Stimulated activated CD4-positive, alpha-beta T cell treated with anti-CD3 and anti-CD28 coated beads, TNF-alpha, amount 100 ng/mL, for 4 hours (primary cell): ENCODE measurements around the gene CDHR5.

Experiments used
- DNase-seq, 3 experiments: peaks; one replicate each; pipeline ENCODE4 v3.0.0-alpha.2; 2020; ENCODE audit warnings: low read depth in 3 of 3

Gene CDHR5

DNA sequence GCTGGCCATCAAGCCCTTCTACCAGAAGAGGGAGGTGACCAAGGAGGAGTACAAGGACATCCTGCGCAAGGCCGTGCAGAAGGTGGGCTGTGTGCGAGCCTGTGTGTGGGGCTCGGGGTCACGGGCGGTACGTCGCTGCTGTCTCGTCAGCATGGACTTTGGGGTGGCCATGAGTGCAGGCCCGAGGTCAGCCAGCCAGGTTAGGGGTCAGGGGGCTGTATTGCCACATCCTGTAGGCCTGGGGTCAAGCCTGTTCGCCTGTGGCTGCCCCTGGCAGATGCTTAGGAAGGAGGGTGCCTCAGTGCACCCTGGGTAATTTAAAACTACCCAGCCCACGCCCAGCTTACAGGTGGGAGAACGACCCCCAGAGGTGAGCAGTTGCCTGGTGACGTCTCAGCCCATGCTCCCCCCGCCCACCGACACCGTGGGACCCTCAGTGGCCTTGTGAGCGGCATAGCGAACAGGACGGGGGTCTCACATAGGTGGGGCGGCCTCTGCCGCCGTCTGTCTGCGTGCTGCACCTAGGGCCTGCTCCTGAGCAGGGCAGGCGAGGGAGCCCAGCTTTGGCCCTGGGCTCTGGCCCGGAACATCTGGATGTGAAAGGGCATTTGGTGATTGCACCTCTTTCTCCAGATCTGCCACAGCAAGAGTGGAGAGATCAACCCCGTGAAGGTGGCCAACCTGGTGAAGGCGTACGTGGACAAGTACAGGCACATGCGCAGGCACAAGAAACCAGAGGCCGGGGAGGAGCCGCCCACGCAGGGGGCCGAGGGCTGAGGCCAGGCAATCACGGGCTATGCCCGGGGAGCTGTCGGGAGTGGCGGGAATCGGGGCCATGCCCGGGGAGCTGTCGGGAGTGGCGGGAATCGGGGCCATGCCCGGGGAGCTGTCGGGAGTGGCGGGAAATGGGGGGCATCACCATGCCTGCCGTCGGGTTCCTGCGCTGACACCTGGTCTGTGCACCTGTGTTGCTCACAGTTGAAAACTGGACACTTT lies 13.5 kb downstream of the CDHR5 start:
- DNase-seq = no peak

DNA sequence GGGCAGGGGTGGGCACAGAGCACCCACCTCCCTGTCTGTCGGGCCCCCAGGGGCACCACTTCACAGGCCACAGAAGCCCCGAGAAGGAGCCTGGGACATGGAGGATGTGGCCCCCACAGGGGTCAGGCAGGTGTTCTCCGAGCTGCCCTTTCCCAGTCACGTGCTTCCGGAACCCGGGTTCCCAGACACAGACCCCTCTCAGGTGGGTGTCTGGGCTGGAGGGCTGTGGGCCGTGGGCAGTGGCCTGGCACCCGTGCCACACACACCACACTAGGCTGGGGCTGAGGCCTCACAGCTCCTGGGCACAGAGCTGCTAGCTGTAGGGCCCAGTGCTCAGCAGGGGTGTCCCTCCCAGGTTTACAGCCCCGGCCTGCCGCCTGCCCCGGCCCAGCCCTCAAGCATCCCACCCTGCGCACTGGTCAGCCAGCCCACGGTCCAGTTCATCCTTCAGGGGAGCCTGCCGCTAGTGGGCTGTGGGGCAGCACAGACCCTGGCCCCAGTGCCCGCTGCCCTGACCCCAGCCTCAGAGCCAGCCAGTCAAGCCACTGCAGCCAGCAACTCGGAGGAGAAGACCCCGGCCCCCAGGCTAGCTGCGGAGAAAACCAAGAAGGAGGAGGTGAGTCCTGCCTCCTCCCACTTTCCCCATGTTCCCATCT lies 14.5 kb downstream of the CDHR5 start:
- DNase-seq = no peak

DNA sequence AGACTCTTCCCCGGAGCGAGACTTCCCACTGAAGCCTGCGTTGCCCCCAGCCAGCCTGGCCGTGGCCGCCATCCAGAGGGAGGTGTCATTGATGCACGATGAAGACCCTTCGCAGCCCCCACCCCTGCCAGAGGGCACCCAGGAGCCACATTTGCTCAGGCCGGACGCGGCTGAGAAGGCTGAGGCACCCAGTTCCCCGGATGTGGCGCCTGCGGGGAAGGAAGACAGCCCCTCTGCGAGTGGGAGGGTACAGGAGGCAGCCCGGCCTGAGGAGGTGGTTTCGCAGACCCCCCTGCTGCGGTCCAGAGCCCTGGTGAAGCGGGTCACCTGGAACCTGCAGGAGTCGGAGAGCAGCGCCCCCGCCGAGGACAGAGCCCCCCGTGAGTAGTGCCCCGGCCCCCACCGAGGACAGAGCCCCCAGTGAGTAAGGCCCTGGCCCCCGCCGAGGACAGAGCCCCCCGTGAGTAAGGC lies 15.4 kb downstream of the CDHR5 start:
- DNase-seq = no peak

DNA sequence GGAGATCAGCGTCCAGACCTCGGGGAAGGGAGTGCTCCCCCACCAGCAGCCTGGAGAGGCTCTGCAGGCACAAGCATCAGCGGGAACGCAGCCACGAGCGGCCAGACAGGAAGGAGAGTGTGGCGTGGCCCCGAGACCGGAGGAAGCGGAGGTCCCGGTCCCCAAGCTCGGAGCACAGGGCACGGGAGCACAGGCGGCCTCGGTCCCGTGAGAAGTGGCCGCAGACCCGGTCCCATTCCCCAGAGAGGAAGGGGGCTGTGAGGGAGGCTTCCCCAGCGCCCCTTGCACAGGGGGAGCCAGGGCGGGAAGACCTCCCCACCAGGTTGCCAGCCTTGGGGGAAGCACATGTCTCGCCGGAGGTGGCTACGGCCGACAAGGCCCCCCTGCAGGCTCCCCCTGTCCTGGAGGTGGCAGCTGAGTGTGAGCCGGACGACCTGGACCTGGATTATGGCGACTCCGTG lies 15.9 kb downstream of the CDHR5 start:
- no peak for DNase-seq

DNA sequence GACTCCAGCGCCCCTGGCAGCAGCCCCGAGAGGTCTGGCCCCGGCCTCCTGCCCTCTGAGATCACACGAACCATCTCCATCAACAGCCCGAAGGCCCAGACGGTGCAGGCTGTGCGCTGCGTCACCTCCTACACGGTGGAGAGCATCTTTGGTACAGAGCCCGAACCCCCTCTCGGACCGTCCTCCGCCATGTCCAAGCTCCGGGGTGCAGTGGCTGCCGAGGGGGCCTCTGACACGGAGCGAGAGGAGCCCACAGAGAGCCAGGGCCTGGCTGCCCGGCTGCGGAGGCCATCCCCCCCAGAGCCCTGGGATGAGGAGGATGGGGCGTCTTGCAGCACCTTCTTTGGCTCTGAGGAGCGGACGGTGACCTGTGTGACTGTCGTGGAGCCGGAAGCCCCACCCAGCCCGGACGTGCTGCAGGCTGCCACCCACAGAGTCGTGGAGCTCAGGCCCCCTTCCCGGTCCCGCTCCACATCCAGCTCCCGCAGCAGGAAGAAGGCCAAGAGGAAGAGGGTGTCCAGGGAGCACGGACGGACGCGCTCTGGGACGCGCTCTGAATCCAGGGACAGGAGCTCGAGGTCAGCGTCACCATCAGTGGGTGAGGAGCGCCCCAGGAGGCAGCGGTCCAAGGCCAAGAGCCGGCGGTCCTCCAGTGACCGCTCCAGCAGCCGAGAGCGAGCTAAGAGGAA lies 16.6 kb downstream of the CDHR5 start:
- no peak for DNase-seq

- no peak for DNase-seq
Observed at GRCh38 chr11:607020-607780, 17.6 kb downstream of the CDHR5 start.

GRCh38 chr11:606245-606644 lies 18.5 kb downstream of the CDHR5 start:
- DNase-seq = no peak

GRCh38 chr11:605286-606129 lies 19.2 kb downstream of the CDHR5 start:
- no peak for DNase-seq

GRCh38 chr11:603154-603553 lies 21.6 kb downstream of the CDHR5 start:
- no peak for DNase-seq

DNA sequence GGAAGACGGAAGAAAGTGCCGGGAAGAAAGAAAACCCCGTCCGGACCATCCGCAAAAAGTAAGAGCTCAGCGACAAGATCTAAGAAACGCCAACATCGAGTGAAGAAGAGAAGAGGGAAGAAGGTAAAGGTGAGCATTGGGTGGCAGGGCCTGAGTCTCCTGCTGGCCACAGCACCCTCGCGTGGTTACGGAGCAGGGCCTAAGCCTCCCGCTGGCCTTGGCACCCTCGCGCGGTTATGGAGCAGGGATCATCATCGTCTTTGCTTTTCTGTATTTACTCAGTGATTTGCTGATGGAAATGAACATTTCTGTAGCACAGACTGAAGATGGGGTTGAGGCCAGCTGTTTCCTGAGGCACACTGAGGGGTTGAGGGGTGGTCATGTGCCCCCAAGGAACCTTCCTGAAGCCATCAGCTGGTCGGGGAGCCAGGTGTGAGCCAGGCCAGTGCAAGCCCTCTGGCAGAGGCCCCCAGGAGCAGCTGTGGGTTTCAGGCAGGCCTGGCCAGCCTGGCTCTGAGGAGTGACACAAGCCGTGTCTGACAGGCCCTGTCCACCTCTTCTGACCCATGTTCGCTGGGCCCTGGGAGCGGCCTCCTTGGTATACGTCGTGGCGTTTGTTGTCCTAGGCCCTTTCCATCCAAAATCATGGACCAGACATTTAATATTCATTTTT lies 23.0 kb downstream of the CDHR5 start:
- DNase-seq = no peak

DNA sequence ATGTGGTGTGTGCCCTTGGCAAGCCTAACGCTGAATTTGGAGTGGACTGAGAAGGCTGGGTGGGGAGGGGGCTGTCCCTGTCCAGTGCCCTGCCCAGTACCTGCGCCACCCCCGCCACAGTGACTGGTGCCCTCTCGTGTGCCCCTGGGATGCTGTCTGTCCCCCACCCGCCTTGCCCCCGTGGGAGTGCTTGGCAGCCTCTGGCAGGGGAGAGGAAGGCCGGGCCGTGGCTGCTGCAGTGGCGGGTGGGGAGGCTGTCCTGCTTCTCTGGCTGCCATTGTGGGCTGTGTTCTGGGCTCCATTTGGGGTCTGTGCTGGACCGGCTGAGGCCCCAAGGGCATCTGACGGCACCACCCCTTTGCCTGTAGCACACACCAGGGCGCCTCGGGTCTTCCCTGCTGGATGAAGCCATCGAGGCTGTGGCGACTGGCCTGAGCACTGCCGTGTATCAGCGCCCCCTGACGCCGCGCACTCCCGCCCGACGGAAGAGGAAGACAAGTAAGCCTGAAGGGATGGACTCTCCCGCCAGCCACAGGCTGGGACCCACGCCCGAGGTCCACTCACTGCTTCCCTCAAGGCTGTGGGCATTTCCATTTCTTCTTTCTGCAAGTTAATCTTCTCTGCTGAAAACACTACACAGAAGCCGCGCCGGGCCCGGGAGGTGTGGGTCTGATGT lies 26.6 kb downstream of the CDHR5 start:
- no peak for DNase-seq

GRCh38 chr11:597166-597725 lies 27.5 kb downstream of the CDHR5 start:
- DNase-seq = no peak

- no peak for DNase-seq
Observed at GRCh38 chr11:596374-596773, 28.4 kb downstream of the CDHR5 start.

DNA sequence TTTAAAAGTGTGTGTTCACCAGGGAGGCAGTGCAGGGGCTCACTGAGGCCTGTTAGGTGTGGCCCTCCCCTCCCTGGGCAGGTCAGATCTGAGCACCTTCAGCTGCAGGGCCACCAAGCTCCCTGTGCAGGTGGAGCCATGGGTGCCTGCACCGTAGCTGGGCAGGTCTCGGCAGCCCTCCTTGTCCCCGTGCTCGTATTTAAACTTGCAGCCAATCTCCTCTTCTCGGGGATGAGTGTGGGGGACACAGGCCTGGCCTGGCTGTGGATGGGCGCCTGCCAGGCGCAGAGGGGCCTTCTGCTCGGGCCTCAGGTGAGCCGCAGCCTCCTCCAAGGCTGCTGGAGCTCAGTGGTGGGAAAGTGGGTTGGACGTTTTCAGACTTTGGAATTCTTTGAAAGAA lies 29.4 kb downstream of the CDHR5 start:
- DNase-seq = no peak

- DNase-seq = no peak
Observed at GRCh38 chr11:593347-593746, 31.4 kb downstream of the CDHR5 start.

- DNase-seq = no peak
Observed at GRCh38 chr11:592918-593317, 31.8 kb downstream of the CDHR5 start.

DNA sequence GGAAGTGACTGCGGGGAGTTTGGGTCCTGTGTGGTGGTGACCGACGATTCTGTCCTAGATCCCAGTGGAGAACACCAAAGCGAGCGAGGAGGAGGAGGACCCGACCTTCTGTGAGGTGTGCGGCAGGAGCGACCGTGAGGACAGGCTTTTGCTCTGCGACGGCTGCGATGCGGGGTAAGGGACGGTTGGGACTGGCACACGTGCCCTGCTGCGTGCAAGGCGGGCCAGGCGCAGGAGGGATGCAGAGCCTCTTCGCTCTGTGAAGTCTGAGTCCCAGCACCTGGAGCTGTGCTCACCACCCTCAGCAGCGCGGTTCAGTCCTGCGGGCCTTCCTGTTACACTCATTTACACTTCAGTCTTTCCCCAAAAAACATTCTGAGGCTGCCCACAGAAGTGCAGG lies 32.3 kb downstream of the CDHR5 start:
- no peak for DNase-seq

DNA sequence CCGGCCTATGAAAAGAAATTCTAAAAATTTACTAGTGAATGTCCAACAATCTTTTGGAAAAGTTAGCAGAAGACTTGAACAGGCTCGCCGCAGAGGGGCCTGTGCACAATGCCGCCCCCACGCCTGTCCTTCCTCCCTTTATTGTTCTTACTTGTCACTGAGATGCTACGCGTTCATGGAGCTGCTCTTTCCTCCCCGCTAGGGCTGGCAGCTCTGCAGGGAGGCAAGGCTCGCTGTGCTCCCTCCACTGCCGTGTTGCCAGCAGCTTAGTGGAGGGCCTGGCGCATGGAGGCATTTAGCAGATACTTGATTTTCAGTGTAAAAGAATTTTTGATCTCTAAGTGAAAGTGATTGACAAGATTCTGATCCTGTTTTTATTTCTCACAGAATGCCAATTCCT lies 33.8 kb downstream of the CDHR5 start:
- DNase-seq = no peak

GRCh38 chr11:589798-590197 lies 35.0 kb downstream of the CDHR5 start:
- DNase-seq = no peak
